NOMO-1 (cell line): Measurements from ENCODE around the gene MDK.

Experiments
- DNase-seq, 2 experiments: peaks; one replicate each; lab custom pipeline; 2025; ENCODE audit not compliant: unreplicated experiment in 2 of 2; lab: John Stamatoyannopoulos, UW

MDK gene

DNA sequence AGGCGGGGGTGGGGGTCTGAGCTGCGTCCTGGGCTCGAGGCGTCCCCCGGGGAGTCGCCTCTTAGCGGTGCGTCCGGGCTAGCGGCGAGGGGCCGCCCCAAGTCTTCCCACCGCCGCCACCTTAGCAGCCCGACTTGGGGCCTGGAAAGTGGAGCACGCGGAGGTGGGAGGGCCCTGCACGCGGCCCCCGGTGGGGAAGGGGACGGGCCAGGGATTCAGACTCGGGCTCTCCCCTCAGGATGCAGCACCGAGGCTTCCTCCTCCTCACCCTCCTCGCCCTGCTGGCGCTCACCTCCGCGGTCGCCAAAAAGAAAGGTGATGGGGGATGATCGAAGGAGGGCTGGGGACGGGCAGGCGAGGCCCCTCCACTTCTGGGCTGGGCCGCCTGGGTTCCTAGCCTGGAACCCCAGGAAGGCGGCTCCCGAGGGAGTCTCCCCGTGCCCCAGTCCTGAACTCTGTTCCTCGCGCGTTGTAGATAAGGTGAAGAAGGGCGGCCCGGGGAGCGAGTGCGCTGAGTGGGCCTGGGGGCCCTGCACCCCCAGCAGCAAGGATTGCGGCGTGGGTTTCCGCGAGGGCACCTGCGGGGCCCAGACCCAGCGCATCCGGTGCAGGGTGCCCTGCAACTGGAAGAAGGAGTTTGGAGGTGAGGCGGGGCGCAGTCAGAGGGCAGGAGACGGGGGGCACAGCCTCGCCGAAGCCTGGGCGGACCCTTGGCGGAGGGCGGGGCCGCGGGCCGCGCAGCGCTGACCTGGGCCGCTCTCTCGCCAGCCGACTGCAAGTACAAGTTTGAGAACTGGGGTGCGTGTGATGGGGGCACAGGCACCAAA is 563 bp downstream of the MDK start:
- no peak for DNase-seq

DNA sequence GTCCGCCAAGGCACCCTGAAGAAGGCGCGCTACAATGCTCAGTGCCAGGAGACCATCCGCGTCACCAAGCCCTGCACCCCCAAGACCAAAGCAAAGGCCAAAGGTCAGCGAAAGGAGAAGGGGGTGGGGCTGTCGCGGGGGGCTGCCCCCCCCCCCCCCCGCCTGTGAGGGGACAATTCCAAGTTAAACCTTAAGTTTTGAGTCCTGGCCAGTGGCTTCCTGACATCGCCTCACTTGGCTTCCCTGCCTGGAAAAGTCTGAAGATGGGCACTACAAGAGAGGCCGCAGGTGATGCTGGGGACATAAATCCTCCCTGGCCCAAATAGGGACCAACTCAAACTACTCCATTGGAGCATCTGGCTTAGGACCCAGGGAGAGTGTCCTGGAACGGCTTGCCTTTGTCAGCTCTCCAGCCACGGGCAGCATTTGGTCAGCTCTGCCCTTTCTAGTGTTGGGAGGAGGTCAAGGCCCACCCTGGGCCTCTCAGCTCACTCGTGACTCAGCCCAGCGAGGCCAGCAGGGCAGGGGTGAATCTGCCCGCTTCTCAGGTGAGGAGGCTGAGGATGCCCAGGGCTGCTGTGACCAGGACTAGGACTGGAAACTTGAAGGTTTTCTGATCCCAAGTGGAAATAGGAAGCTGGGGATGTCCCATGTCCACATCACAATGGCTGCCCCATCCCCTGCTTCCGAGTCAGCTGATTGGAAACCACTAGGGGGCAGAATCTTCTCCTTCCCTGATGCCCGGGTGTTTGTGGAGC is 1.4 kb downstream of the MDK start:
- no peak for DNase-seq

DNA sequence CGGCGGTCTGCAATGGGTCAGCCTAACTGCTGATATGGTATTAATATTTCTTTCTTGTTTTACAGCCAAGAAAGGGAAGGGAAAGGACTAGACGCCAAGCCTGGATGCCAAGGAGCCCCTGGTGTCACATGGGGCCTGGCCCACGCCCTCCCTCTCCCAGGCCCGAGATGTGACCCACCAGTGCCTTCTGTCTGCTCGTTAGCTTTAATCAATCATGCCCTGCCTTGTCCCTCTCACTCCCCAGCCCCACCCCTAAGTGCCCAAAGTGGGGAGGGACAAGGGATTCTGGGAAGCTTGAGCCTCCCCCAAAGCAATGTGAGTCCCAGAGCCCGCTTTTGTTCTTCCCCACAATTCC is 1.9 kb downstream of the MDK start:
- no peak for DNase-seq

DNA sequence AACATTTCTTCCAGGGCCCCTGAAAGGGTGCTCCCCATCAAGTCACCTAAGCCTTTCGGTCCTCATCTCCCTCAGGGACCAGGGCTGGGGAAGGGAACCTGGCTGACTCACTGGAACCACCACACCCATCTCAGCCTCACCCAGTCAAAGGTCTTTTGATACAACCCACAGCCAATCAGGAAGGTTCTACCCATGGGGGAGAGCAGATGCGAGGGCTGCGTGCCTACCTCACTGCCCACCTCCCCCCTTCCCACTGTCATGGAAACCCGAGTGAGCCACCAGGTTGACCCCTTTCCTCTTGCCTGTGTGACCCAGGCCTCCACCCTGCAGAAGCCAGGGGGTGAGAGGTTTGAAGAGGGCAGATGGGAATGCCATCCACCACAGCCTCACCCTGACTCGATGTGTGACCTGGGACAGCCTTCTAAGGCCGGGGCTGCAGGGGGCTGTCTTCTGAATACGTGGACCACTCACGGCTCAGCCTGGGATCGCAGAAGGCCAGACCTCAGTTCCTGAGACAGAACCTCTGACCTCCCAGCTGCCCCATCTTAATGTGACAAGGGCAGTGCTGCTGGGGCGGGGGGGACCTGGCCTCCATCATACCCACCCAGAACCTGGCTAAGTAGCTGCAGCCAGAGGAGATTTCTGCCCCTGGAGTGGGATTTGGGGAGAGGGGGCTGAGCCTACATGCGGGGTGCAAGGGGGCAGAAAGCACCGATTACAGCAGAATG is 2.7 kb downstream of the MDK start:
- DNase-seq: no peak

DNA sequence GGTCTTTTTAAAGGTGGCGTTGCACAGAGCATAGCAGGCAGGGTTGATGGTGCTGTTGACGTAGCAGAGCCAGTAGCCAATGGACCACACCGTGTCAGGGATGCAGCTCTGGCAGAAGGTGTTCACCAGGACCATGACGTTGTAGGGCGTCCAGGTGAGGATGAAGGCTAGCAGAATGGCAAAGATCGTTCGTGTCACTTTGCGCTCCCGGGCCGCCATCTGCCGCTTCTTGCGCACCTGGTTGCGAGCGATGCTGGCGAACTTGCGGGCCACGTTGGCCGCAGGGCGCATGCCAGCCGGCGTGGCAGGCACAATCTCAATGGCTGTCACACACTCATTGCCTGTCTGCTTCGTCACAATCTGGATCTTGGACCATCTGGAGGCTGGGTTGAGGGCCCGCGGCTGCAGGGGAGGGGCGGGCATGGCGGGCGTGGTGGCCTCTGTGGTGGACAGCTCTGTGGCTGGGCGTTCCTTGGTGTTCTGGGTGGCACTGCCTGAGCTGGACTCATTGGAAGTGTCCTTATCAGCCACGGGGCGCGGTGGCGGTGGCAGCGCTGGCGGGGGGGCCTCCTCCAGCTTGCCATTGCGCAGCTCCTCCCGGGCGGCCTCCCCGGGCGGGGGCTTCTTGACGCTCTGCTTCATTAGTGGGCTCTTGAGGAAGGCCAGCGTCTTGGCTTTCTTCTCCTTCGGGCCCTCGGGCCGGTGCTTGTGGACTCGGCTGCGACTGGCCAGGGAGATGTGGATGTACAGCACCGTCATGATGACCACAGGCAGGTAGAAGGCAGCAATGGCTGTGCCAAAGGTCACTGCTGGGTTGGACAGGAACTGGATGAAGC is 3.9 kb downstream of the MDK start:
- DNase-seq: no peak

DNA sequence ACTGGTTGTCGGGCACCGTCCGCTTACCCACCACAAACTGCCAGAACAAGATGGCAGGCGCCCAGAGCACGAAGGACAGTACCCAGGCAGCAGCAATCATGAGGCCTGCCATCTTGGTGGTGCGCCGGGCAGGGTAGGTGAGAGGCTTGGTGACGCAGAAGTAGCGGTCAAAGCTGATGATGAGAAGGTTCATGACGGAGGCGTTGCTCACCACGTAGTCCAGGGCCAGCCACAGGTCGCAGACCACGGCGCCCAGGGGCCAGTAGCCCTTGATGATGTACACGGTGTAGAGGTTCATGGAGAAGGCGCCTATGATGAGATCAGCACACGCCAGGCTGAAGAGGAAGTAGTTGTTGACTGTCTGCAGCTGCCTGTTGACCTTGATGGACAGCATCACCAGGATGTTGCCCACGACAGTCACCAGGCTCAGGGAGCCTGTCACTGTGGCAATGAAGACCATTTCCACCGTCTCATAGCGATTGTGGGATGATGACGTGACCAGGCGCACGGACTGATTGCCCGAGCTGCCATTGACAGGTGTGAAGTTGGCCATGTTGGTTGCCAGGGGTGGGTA is 4.6 kb downstream of the MDK start:
- DNase-seq: no peak

DNA sequence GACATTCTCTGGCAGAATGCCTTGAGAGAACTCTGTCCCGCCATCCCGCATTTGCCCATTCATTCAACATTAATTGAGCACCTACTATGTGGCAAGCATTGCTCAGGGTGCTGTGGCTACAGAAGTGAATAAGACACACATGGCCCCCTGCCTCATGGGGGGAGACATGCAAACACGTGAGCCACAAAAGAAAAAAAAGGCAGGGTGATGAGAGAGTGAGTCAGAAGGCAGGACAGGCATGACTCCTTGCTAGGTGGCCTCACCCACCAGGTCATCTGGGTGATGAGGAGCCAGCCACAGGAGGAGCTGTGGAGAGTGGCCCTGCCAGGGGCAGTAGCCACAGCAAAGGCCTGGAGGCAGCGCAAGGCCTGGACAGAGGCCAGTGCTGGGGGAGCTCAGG is 5.2 kb downstream of the MDK start:
- no peak for DNase-seq

DNA sequence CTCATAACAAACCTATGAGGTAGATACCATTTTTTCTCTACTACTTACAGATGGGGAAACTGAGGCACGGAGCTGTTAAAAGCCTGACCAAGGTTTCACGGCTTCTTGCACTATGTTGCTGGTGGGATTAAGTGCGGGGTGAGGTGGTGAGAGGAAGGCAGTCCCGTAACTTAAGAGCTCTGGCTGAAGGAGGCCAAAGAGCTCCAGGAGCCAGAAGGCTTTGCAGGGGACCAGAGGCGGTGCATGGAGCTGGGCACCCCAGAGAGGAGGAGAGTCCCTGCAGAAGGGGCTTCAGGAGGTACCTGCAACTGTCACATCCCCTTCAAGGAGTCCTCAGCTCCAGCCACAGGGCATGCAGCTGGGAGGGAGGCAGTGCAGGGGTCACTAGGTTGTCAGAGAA is 6.0 kb downstream of the MDK start:
- DNase-seq: no peak

DNA sequence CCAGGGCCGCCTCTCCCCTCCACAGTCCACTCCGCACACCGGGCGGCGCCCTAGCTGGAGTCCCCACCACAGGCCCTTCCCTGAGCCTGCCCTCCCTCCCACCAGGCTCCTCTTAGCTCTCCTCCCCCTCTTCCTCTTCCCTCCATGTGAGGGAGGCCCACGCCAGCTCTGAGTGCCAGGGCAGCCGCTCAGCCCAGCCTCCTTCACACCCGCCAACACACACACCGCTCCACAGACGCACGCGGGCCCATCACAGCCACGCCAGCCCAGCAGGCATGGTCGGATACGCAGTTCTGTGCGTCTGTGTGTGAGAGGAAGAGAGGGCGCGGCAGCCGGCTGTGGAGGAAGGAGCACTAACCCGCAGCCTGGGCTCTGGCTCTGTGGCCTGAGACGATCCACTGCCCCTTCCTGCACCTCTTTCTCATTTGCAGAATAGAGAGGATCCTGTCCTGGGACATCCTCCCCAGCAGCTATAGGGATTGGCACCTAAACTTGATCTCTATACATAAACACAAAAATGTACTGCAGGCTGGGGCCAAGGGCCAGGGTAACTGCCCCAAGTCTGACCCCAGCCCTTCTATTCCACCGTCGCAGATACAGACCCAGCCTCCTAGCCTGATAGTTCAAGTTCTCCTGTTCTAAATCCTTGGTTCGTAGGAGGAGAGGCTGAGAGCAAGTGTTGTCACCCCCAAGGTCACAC is 6.6 kb downstream of the MDK start:
- DNase-seq: peak; percentile 24 to 34

DNA sequence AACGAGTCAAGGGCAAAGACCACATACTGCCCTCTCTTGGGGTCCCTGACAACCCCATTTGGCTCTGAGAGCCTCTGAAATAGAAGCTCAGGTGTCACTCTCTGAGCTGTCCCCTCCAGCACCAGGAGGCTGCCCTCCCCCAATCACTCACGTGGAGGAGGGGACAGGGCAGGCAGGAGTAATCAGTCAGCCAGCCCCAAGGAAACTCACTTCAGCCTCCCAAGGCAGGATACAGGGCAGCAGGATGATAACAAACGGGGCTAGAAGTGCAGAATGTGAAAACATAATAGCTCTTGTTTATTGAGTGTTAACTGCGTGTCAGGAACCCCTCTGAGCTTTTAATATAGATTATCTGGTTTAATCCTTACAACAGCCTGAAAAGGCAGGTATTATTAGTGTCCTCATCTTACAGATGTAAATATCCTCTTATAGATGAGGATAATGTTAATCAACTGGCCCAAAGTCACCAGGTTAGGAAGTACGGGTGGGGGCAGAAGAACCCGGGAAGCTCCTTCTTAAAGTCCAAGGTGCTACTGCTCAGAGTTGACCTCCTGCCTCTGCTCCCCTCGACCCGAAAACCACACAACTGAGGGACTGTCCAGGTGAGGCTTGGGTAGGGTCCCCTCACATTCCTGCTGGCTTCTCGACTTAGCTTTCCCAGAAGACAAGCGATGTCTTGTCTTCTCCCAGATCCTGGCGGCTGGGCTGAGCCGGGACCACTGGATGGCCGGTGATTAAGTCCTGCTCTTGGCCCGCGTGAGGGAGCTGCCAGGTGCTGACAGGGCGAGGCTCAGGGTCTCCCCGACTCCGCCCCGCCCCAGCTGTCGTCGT is 7.4 kb downstream of the MDK start:
- DNase-seq: no peak

DNA sequence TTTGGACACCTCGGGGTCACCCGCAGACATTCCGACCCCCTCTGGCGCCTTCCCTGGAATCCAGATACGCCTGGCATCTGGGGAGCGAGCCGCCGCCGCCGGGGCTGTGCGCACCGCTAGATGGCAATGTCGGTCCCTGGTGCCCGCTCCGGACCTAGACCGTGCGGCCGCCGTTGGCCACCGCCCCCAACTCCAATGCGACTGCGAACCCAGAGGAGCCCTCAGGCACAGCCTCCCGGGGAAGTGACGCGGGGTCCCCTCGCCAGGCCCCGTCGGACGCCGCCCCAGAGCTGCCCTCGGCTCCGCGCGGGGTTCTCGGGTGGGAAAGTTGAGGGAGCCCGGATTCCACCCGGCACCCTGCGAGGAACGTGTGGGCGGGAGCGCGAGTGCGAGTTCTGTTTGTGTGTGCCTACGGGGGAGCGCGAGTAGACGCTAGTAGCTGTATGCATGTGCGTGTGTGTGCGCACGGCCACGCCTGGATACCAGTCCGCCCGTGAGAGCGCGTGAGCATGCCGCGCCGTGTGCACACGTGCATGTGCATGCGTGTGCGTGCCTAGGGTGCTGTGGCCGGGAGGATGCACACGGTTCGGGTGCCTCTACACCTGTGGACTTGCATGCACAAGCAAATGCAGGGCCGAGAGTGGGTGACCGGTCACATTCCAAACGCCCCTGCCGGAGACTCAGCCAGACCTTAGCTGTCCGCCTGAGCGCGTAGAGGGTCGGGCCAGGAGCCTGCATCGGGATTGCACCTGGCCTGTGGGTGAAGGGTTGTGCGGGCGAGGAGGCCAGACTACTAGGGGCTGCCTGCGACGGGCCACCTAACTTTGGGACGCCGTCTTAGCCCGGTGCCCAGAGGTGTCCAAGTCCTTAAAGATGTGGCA is 8.2 kb downstream of the MDK start:
- peak; percentile 48 to 68 for DNase-seq

DNA sequence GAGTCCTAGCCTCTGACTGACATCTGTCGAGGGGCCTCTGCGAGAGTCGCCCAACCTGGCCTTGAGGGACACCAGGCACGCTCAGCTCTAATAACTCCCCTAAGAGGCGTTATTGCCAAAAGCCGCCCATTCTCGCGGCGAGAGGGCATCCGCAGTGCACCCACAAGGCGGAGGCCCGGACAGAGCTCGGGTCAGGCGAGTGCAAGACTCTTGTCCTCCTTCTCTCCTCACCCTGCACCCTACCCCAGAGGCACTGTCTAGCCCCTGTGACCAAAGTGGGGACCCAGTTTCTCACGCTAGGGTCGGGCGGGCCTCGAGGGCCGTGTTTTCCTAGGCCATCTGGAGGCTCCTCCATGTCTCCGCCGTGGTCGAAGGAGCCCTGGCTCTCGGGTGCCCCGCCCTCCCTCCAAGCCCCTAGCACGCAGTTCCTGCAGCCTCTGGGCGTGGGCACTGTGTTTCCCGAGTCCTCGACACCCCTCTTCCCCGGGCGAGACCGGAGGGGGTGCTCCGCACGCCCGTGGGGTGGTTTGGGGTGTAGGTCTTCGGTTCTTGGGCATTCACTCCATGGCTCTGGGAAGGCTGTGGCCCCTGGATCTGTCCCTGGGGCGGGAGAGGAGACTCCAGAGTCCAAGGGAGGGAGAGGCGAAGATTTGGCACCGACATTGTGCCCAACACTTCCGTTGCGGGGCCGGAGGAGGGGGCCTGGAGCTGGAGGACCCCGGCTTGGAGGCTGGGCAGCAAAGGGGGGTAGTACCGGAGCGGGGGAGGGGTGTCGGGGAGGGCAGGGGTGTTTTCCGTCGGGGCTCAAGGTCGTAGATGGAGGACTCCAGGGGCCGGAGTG is 9.1 kb downstream of the MDK start:
- DNase-seq: no peak

DNA sequence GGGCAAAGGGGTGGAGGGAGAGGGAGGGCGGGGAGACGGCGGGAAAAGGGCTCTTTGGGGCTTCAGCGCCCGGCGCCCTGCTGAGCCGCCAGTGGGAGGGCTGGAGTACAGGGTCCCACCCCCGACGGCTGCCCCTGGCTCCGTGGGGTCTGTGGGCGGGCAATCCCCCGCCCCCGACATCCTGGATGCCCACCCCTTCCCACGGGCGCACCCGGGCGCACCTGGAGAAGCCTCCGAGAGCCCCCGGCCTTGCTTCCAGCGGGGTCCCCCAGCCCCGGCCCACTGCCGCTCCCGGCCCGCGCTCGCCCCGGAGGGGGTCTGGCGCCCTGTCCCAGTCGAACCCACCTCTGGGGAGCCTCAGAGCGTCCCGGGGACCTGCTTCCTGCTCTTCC is 9.7 kb downstream of the MDK start:
- no peak for DNase-seq

DNA sequence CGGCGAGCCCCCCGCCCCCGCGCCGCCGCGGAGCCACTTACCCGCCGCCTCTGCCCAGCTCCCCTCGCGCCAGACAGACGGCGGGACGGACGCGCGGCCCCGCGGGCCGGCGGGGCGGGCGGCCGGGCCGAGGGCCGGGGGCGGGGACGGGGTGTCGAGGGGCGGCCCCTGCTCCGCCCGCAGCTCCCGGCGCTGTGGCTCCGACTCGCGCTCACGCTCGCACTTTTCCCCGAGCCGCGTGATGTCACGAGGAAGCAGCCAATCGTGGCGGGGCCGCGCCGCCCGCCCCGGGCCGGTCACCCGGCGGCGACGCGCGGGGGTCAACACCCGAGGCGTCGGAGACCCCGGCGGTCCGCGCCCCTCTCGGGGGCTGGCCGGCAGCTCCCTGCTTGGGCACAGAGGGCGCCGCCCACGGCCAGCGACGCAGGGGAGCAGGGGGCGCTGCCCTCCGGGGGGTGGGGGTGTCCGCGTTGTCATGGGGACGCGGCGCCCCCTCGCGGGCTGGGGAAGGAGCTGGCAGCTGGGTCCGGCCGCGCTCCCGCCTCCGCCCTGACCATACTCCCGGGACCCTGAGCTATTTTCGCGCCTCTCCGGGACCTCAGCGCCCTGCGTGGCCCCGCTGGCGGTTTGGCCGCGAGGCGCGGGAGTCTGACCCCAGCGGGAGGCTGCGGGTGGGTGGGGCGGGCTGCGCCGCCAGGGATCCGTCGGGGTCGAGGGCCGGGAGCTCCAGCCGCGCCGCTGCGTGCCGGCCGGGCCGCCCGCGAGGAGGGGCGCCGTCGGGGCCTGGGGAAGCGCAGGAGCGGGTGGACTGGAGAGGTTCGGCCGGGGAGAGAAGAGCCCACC is 10.3 kb downstream of the MDK start, which contains the start of gene CHRM4:
TSS of gene CHRM4 (minus strand) at position 199 of the 843 bp plus-strand sequence. CDS start 5,219 bp downstream, outside the sequence.
- peak; percentile 18 to 24 for DNase-seq

DNA sequence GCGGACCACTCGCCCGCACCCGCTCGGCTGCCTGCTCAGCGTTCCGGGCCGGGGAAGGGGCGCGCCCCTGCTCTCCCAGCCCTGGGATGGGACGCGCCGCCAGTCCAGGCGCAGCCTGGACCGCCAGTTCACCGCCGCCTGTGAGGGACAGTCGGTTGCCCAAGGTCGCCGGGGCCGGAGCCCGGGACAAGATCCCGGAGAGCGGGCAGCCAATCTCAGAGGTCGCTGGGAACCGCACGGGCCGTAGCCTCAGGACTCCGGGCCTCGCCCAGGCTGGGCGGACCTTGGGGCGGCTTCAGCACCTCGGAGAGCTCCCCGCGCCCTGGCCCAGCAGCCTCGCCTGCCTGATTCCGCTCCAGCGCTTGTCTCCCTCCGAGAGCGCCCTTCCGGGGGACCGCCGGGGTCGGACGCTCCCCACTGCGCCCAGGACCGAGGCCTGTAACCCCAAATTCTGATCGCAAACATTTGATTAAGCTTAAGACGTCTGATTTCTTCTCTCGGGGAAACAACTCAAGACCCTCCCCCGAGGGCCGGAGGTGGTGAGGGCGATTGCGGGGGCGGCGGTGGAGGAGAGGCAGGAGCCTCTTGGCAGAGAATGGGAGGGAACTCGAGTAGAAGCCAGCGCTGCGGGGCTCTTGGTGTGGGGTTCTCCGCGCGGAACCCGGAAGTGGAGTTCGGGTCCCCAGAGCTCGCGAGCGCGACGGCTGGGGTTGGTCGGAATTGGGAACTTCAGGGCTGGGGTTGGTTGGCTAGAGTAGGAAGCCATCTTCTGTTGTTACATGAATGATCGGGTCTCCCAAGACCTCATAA is 11.2 kb downstream of the MDK start:
- DNase-seq: peak; percentile 73 to 80
